Inflammatory macrophage treated with lipopolysaccharide for 1 hour (primary cell): Measurements from ENCODE around the gene NFIA.
A peak's percentile ranks its signal among the peaks of the same experiment; 100 is the strongest.

Source experiments
- DNase-seq, 2 donors: peaks; one replicate each; pipeline ENCODE4 v3.0.0-alpha.2; 2020 to 2022

Gene NFIA

DNA sequence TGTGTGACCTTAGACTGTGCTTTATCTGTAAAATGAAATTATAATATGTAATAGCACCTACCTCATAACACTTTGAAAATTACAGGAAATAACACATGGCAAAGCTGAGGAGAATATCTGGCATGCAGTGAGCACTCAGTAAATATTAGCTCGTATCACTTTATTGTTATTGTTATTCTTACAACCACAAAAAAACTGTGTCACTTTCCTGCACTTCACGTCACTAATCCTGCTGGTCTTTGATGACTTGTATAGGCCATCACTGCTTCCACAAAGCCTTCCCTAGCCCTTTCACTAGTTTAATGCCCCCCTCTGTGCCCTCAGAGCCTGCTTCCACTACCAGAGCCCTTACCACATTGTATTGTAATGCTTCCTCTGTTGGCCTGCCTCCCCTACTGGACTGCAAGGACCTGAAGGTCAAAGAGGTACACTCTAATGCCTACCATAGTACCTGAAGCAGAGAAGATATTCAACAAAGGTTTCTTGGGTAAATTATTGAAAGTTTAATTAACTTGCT is 231.6 kb downstream of the NFIA start:
- no peak for DNase-seq

DNA sequence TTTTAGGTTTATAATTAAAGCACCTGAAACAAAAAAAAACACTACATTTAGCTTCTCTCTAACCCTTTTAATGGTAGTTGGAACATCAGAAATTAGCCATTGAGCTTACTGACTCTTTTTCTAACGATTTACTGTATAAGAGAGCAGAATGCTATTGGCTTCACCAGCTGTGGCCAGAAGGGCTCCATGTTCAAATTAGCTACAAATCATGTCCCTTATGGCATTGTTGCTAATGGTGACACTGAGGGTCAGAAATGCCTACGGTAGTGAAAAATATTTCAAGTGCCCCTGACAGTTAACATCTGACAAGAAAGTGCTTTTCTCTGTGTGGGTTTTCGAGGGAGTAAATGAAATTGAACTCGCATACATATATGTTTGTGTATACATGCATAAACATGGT is 232.7 kb downstream of the NFIA start:
- DNase-seq = no peak

DNA sequence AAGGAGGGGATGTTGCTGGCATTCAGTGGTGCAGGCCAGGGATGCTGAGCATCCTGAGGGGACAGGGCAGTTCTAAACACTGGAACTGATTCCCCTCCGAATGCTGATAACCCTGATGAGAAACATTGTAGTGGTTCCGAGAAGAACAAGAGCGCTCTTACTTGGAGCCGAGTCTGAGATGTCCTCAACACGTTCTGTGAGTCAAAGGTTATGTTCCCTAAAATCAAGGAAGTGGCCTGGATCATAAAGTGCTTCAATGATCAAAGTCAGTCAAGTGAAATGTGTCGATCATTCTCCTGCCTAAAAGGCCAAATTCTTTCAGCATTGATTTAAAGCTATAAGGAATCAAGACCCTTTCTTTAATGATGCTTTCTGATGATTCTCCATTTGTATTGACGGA is 234.1 kb downstream of the NFIA start:
- no peak for DNase-seq

DNA sequence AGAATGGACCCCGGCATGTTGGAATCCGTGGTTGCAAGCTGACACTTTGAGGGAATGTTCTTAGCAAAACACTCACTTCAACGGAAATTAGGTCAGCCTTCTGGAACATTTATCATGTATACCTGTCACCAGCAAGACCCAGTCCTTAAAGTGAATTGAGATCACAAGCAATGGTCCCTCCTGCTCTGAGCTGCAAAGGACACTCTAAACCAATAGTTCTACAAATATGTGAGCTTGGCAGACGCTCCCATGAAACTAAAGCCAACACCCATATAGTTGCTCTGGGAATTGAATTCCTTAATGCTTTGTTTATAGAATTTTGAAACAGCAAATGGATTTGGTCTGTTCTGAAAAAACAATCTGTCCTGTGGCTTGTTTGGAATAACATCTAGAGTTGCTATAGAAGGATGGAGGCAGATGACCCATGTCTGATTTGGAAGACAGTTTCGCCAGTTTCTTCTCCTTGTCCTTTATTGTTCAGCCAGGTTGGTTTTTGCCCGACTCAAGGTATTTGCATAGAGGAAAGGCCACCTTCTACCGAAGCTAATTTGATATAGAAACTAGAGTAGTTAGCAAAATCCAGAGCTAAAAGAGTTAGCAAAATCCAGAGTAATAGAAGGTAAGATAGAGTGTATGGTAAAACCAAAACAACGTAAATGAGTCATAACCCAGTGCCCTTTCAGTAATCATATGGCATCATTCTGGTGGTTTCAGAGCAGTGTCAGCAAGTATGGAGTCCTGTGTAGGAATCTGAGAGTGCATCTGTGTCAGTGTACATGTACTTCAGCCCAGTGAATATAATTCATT is 236.2 kb downstream of the NFIA start:
- no peak for DNase-seq

- DNase-seq = no peak
Observed at GRCh38 chr1:61320575-61320974, 238.2 kb downstream of the NFIA start.

GRCh38 chr1:61322008-61322744 is 239.8 kb downstream of the NFIA start:
- no peak for DNase-seq

DNA sequence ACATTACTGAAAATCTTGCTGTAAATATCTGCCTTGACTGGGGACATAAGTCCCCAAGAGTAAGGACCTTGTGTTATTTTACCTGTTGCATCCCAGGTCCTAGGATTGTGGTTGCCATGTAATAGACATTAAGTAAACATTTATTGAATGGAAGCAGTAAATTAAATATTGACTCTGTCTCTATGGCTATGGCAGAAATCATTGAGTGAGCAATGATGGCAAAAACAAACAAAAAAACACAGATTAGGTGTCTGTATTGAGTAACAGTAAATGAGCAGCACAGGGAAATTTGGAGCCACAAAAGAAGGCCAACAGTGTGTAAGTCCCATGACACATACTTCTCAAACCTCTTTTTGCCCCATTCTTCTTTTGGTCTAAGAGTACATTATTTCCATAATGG is 240.4 kb downstream of the NFIA start:
- no peak for DNase-seq

DNA sequence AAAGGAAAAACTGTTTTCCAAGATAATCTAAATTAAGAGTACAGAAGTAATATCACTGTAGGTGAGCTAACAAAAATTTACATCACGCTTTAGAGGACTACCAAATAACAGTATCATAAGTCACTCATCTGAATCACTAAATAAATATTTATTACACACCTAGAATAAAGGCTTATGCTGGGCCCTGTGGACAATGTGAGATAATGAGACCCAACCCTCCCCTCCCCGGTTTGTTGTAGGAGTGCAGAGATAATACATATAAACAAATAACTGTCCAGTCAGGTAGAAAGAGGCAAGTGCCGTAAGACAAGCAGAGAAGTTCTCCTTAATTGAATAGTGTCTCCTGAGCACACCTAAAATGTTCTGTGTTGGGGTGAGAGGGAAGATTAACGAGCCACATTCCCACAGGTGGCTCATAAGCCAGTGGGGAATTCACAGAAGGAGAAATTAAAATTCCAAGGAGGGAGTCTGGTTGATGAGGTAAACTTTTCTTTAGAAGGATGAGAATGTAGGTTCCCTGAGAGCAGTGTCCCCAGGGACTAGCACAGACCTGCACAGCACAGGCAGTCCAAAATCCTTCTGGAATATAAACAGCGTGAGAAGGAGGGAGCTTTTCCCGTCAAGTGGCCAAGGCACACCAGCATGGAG is 241.4 kb downstream of the NFIA start:
- DNase-seq = no peak

GRCh38 chr1:61326713-61327112 is 244.4 kb downstream of the NFIA start:
- DNase-seq = no peak

GRCh38 chr1:61327436-61327835 is 245.1 kb downstream of the NFIA start:
- no peak for DNase-seq

GRCh38 chr1:61329556-61329955 is 247.2 kb downstream of the NFIA start:
- DNase-seq = no peak

GRCh38 chr1:61330018-61330417 is 247.7 kb downstream of the NFIA start:
- DNase-seq = no peak

DNA sequence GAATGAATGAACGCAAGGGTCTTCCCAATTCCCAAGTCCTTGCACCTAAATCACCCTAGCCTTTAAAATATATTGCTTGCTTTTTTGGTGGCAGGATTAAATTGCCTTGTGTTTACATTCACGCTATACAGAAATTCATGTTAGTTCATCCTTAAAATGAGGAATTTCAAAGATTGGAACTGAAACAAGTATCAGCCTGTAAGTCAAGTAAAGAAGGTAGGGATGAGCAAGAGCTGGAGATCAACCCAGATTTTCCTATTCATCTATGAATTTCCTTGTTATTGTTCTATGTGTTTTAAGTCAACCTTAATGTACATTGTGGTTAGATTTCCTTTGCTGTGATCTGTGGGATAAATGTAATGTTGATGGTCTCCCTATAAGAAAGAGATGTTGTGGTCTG is 248.2 kb downstream of the NFIA start:
- DNase-seq = no peak

GRCh38 chr1:61332196-61332753 is 249.9 kb downstream of the NFIA start:
- DNase-seq = no peak

- DNase-seq = no peak
Observed at GRCh38 chr1:61332796-61333195, 250.4 kb downstream of the NFIA start.

DNA sequence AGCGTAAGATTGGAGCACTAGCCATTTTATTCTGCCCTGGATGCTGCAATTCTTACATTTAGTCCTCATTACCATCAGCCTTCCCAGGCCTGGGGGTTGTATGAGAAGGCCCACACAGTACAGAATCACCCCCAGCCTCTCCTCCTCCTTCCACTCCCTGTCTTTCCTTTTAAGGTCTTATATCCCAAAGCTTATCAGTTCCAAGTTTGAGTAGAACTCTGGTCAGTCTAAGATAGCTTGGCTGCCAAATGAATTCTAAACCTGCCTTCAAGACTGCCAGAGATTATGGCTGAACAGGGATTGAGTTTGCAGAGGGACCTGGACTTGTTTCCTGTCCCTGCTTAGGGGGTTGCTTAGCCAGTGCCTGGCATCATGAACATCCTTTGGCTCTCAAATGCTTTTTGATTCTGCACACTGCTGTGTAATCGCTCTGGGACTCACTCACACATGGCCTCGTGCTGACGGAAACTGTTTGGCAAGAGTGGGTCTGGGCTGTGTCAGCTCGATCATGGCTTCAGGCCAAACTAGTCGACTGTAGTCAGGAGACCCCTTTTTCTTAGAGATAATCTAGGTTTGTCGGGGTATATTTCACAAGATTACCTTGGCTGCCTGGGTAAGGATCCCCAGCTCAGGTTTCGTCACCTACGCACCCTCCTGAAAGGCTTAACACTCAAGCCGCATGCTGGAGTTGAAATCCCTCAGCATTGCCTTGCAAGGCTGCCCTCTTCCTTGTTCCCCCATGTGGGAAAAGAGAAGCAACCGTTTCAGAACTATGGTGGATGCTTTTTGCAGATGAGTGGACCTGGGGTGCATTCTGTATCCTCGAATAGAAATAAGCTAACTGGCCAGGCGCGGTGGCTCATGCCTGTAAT is 252.6 kb downstream of the NFIA start:
- no peak for DNase-seq

- no peak for DNase-seq
Observed at GRCh38 chr1:61337037-61337436, 254.7 kb downstream of the NFIA start.

- DNase-seq = no peak
Observed at GRCh38 chr1:61337441-61337951, 255.1 kb downstream of the NFIA start.

DNA sequence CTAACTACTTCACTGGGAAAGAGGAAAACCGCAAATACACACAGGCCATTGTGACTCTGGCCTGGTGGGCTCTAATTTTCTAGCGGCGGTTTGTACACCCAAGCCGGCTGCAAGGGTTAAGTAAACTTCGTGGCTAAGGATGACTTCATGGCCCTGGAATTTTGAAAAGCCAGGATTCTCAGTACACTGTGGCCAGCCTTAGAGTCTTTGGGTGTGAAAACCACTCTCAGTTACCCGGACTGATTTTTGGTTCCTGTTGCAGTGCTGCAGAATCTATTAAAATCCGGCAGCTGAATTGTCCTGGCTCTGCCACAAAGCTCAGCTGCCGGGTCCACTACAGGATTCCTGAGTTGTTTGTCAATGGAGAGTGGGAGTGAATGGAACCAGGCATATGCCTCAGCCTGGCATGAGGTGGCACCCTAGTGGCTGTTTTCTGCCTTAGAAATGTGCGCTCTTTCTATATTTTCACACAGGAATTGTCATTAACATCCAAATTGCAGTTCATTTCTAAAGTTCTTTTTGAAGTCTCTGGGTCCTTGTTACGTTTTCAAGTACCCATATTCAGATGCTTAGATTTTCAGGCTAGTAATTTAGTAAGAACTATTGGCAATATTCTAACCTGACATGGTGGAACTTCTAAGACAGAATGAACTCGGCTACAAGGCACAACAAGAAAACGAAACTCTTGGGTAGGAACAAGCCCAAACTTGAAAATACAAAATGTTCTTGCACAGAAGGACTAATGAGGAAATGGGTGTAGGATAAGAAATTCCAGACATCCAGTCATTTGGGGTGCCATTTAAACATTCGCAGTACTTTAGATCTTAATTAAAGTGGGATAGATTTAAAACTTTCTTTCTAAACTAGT is 255.9 kb downstream of the NFIA start:
- DNase-seq = peak; percentile 39 to 53

DNA sequence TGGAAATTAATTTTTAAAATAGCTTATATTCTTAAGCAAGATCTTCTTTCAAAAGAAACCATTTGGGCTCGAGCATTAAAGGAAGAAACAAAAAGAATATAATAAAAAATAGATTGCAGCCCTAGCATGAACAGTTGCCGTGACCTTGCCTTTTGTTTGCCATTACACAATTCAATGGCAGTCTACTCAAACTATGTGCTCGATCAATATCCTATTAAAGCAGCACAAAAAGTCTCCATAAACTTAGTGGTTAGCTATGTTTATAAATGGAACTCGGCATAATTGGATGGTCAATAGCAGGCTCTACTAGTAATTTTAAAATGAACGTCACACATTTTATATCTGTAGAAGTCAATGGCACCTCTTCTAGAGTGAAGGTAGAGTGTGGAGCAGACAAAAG is 256.5 kb downstream of the NFIA start:
- DNase-seq = no peak

GRCh38 chr1:61341426-61341825 is 259.1 kb downstream of the NFIA start:
- peak; percentile 17 to 19 for DNase-seq
